Activated CD4-positive, CD25-positive, alpha-beta regulatory T cell treated with anti-CD3 and anti-CD28 coated beads, Interleukin-2, amount 50 U/mL, for 24 hours (primary cell): ENCODE data around the gene TMEM165.

Experiments
- ATAC-seq, 2 donors: fragments of 150-1000 bp; cut with Tn5 transposase; one replicate each; pipeline ENCODE4 v1.10.0; 2021; ENCODE audit warnings: mild to moderate bottlenecking in 1 of 2, moderate library complexity in 1 of 2

TMEM165 gene

GRCh38 chr4:55367084-55367722 lies 28.6 kb upstream of the TMEM165 start:
- ATAC-seq, result no peak

- ATAC-seq, result no peak
These were observed 25.8 kb upstream of the TMEM165 start for GRCh38 chr4:55369968-55370367.

DNA sequence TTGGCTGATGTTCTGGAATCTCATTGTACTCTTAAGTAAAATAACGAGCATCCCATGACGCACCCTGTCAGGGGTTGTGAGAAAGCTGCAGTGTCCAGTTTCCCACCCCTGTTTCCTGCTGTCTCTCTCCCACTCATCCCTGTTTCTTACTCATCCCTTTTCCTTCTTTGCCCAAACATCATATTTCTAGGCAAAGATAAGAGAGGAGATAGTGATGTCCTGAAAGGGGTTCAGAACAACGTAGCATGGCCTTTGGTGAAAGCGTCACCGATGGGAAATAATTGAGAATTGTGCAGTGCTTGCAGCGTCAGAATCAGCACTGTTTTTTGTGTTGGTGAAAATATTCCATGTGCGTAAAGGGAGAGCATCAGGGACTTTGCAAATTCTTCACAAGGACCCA lies 23.5 kb upstream of the TMEM165 start:
- no peak for ATAC-seq

GRCh38 chr4:55373461-55373860 lies 22.3 kb upstream of the TMEM165 start:
- ATAC-seq, result no peak

DNA sequence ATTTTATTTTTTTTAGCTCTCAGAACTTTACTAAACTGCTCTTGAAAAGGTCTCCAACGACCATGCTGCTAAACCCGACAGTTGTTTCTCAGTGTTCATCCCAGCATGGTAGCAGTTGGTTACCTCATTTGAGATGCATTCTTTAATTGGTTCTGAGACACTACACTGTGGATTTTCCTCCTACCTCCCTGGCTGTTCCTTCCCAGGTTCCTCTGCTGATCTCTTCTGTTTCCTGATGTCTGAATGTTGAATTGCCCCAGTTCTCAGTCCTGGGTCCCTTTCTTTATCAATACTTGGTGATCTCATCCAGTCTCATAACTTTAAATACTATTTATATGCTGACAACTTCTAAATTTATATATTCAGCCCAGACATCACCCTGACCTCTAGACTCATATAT lies 19.1 kb upstream of the TMEM165 start:
- ATAC-seq, result no peak

DNA sequence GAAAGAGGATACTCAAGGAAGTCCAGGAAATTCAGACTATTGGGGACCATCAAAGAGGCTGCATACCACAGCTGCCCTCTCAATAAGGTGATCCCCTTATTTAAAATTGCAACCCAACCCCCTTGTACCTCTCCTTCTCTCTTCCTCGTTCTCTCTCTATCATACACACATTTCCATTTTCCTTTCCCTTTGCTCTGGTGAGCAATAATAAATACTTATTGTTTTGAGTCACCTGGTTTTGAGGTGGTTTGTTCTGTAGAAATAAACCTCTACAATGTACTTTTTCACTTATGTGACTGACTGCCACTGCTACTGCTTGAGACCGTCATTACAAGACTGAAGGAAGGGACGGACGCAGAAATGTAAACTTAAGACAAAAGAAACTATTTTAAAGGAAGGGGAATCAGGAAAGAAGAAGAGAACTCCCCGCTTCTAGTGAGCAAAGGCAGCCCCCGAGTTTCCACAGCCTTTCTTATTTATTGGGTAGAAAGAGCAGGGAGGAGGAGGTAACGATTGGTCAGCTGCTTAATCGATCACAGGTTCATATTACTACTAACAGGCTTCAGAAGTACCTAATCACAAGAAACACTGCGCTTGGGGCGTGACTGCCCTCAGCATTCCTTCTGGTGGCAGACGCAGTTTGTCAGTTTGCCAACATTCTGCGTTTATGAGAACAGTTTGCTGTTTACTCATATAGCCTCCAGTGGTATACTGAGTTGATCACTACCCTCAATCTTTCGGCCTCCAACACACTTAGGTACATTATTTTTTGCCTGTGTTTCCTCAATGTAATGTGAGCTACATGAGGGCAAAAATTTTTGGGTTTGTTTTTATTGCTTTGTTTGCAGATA lies 16.9 kb upstream of the TMEM165 start:
- ATAC-seq, result no peak

- ATAC-seq, result no peak
These were observed 15.2 kb upstream of the TMEM165 start for GRCh38 chr4:55380576-55380975.

GRCh38 chr4:55381502-55381901 lies 14.3 kb upstream of the TMEM165 start:
- ATAC-seq, result no peak

DNA sequence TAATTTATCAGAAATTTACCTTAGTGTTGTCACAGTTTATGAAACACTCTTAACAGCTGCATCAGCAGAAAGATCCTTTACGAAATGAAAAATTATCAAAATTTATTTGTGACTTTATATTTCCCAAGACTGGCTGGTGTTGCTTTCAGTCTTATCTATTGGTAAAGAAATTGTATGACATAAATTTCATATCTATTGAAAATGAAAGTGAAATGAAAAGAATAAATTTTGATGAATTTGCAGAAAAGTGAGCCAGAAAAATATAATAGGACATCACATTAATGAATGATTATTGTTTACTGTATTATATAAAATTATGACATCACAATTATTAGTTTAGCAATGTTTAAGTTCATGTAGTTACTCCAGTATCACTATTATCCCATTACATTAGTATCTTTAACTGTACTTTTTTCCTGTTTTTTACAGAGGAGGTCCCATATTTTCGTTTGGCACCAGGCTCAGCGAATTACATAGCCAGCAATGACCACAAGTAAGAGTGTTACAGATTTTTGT lies 13.2 kb upstream of the TMEM165 start:
- ATAC-seq, result no peak

GRCh38 chr4:55385201-55385649 lies 10.5 kb upstream of the TMEM165 start:
- peak in 1 of 2 donors; percentile 36 for ATAC-seq

DNA sequence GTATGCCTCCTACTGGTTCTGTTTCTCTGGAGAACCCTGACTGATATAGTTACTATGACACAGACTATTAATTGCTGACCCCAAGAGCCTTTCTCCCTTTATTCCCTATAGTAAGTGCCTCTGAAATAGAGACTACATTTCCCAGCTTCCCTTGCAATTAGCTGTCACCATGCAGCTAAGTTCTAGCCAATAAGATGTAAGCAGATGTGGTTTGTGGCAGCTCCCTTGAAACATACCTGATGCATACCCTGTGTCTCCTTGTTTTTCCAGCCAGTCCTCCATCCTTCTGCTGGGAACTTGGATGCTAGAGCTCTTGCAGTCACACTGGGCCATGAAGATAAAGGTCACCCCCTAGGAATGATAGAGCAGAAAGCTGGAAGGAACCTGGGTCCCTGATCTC lies 9.7 kb upstream of the TMEM165 start:
- ATAC-seq, result peak in 1 of 2 donors; percentile 46

- no peak for ATAC-seq
These were observed 8.9 kb upstream of the TMEM165 start for GRCh38 chr4:55386840-55387239.

GRCh38 chr4:55393461-55394320 lies 2.1 kb upstream of the TMEM165 start:
- no peak for ATAC-seq

DNA sequence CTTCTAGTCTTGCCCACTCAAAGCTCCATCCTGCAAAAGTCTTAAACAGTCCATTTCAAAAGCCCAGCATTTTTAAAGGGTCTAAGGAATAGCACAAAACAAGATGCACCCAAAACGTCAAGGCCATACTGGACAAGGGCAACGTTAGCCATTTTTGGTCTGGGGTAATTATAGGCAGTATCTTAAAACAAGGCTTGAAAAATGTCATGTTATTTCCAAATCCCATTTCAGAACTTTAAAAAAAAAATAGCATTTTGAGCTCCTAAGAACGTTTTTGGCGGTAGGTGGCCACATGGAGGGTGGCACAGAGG lies 584 bp upstream of the TMEM165 start:
- no peak for ATAC-seq

DNA sequence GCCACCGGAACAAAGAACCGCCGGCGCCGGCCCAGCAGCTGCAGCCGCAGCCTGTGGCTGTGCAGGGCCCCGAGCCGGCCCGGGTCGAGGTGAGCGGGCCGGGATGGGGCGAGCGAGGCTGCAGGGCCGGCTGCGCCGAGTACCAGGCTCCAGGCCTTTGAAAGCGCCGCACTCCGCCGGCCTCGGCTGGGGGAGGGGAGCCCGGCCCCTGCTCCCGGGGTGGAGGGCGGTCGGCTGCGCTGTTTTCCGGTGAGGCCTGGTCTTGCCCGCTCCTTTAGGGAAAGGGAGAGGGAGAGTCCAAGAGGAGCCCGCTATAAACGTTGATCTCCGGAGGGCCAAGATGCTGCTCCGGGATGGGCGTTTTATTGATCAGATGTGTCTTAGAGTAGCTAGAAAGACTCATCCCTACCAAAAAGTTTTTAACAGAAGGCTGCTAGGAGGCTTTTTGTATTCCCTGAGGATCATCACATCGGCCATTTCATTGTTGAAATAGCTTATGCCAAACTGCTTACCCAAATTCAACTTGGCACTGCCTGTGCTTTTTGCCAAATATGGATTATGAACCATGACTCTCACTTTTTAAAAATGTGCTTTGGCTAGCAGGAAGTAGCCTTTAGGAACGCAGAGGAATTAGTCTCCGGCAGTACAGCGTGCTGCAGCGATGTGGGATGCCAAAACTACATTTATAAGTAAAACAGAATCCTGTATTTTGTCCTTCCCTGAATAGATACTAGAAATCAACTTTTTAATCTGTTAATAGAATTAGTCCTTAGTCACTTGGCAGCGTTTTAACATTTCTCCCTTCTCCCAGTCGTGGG lies 760 bp downstream of the TMEM165 start:
- ATAC-seq, result peak; percentile 4 to 7

- ATAC-seq, result no peak
These were observed 1.3 kb downstream of the TMEM165 start for GRCh38 chr4:55397126-55397436.

DNA sequence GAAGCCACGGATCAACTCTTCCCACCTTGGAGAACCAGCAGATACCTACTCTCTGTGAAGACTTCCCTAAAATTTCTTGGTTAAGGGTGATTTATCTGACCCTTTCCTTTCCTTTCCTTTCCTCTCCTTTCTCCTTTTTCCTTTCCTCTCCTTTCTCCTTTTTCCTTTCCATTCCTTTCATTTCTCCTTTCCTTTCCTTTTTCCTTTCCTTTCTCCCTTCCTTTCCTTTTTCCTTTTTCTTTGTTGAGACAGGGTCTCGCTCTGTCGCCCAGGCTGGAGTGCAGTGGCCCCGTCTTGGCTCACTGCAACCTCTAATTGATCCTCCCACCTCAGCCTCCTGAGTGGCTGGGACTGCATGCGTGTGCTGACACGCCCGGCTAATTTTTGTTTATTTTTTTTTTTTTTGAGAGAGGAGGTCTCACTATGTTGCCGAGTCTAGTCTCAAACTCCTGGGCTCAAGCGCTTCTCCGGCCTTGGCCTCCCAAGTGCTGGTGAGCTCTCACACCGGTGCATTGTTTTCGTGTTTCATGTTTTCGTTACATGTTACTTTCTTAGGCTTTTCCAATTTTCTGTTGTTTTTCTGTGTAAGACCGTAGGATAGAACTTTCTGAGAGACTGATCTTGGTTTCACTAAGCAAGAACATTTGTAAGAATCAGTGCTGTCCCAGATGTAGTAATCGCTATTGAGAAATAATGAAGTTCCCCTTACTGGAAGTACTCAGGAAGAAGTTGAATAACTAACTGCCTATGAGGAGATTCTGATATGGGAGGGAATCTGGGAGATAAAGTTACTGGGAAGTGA lies 2.0 kb downstream of the TMEM165 start:
- no peak for ATAC-seq

DNA sequence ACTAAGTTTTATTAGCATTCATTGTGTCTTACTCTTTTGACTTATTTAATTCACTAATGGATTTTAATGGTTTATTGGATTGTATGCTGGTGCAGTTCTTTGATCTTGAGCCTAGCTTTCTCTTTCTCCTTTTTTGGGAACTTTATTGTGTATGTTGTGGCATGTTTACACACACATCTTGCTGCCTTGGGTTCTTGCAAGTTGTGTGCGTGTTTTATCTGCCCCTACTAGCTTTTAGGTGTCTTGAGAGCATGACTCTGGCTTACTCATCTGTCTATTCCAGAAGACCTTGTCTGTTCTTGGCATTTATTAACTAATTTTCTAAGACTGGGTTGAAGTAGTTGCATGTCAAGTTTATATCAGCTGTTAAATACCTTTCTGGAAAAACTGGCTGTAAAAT lies 2.7 kb downstream of the TMEM165 start:
- ATAC-seq, result no peak

DNA sequence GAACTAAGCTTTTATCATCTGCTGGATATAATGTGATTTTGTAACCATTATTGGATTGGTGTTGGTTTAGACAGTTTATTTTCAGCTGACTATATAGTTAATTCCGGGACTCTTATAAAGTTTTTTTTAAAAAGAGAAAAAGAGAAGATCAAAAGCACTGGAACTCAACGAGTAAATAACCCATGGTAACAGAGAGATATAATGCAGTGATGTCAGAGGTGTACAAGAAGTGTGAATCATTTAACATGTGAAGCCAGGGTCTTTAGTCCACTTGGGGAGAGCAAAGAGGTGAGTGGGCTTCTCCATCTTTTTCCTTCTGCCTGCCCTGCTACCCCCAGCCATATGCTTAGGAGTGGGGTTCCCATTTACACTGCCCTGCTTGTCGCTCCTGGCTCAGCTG lies 3.2 kb downstream of the TMEM165 start:
- no peak for ATAC-seq

- ATAC-seq, result no peak
These were observed 3.8 kb downstream of the TMEM165 start for GRCh38 chr4:55399581-55399980.

DNA sequence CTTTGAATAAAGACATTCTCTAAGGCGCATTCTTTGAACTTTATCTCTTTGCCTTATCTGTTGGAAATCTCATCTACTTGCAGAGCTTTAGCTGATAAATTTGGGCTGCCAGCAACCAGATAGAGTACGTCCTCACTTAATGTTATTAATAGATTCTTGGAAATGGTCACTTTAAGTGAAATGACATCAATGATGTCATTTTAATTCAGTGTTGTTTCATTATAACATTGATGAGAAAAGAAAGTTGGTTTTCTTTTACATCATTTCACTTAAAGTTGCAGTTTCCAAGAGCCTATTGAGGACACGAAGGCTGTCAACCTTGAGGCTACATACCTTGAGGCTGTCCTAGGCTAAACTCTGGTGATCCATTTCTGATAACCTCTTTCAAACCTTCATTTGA lies 9.3 kb downstream of the TMEM165 start:
- no peak for ATAC-seq

GRCh38 chr4:55406545-55406944 lies 10.8 kb downstream of the TMEM165 start:
- ATAC-seq, result no peak
